ENCODE results near the gene TYW1.
"Not testable (repeated sequence)": the region's sequence is repeated elsewhere in the genome, so short reads cannot be mapped to it uniquely, and the experiment has no call there.

Gene TYW1

DNA sequence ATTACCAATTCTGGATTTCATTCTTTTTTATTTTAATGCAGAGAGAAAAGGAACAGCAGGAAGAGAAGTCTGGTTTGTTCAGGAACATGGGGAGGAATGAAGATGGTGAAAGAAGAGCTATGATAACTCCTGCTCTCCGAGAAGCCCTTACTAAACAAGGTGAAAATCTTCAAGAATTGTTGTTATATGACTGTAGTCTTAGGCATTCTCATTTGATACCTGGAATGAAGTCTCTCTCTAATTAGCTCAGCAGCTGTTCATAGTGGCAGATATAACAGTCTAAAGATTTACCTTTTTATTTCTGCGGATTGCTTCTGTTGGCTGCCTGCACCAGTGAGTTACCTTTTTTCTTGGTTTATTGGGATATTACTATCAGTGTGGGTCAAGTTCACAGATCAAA lies 53.3 kb downstream of the TYW1 start:
- not testable (repeated sequence) for DNase-seq

DNA sequence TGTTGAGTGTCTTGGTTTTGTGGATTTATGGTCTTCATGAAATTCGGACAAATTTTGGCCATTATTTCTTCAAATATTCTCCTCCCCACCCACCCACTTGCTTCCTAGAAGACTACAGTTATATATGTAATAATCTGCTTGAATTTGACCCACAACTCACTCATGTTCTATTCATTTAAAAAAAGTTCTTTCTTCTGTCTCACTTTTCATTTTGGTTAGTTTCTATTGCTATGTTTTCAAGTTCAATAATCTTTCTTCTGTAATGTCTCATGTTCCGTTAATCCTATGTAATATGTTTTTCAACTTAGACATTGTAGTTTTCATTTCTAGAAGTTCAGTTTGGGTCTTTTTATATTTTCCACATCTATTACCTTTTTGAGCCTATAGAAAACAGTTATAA lies 55.5 kb downstream of the TYW1 start:
- not testable (repeated sequence) for DNase-seq

DNA sequence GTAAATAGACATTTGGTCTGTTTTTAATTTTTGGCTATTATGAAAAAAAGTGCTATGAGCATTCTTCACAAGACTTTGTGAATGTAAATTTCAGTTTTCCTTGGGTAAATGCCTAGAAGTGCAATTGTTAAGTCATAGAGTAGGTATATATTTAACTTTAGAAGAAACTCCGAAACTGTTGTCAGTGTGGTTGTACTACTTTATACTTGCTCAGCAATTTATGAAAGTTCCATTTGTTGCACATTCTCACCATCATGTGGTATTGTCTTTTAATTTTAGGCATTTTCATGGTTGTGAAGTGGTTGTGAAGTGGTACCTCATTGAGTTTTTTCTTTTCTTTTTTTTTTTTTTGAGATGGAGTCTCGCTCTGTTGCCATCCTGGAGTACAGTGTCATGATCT lies 60.0 kb downstream of the TYW1 start:
- DNase-seq, result no peak

DNA sequence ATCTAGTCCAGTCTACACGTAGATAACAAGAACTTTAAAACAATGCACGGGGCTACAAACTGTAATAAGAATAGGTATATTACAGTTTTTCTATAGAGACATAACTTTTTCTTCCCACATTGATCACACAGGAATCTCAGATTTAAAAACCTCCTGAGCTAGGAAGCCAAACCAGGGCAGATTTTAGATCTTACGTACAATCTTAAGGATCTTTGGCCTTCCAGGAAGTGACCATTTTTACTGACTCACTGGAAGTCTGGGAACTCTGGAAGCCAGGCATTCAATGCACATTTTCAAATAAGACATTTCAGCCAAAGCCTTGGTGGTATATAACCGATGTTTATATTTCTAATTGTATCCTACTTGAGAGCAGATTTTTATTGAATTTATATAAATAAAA lies 64.7 kb downstream of the TYW1 start:
- not testable (repeated sequence) for DNase-seq

DNA sequence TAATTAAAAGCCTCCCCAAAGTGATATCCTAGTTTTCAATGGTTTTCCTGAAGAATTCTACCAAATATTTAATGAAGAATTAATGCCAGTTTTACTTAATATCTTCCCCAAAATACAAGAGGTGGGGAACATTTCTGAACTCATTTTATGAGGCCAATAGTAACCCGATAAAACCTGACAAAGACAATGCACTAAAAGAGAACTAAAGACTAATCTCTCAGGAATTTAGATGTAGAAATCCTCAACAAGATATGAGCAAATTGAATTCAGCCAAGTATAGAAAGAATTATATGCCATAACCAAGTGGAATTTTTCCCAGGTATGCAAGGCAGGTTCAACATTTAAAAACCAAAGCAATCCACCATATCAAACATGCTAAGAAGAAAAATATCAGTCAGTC lies 66.2 kb downstream of the TYW1 start:
- DNase-seq, result not testable (repeated sequence)

DNA sequence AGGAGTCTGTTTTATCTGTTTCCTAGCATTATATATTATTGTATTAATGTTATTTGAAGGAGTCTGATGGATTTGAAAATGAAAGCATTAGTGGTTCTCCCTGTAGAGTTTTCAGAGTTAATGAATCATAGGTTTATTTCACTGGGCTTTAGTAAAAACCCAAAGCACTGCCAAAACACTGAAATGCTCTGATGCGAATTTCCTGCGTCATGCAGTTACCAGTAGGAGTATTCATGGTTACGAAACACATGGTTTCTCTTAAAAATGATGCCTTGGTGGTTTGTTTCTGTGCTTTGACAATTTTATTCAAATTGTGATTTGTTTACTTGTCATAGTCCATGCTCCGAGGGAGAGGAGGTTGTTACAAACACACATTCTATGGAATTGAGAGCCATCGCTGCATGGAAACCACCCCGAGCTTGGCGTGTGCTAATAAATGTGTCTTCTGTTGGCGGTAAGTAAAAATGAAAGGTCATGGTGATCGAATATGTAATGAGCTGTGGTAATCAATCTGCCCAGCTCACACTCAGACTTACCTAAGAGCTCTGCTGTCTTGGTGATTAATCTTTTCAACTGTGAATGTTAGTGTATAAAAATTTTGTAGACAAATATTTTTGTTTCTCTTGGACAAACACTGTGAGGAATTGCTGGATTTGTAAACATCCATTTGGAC lies 70.5 kb downstream of the TYW1 start:
- DNase-seq, result not testable (repeated sequence)

DNA sequence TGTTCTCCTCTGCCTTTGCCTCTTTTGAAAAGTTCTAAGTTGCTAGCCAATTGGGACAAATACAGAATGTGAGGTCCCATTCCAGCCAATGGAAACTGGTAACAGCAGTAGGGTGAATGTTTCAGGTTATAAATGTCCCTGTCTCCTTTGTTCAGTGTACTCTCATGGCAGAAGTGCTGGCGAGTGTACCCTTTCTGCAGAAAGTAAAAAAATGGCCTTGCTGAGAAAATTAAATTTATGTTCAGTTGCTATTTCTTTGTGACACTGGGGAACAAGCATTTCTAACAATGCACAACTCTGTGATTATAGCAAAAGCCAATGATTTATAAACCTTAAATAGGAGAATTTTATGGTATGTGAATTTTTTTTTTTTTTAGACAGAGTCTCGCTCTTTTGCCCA lies 79.5 kb downstream of the TYW1 start:
- DNase-seq, result not testable (repeated sequence)

DNA sequence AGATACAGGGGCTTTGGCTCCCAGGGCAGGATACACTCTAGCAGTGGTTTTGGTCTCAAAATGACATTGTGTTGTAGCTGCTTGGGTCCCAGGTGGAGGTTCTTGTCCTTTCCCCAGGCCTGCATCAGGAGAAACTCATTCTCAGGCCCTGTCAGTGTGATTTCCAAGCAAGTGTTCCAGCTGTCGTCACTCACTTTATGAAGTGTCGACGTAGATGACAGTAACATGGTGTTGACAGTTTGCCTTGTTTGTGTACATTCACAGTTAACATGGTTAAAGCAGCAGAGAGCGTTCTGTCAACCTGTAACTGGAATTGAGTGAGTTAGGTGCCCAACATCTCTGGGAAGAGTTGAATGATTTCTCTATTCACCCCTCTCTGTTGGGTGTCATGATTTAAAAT lies 86.2 kb downstream of the TYW1 start:
- DNase-seq, result not testable (repeated sequence)

DNA sequence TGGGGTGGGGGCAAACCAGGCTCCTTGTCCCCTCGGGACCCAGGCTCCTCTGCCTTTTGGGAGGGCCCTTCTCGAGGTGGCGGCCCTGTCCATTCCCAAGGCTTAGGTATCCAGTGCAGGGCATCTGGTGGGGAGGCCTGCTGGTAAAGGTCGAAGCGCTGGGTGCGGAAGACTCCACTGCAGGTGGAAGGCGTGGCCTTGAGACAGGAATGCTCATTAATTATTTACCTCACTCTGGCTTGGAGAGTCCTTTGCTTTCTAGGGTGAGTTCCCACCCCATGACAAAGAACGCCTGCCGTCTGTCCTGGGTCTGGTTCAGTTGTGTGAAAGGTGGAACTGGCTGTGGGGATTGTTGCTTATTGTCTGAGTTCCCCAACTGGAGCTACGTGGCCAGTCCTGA lies 92.6 kb downstream of the TYW1 start:
- not testable (repeated sequence) for DNase-seq

DNA sequence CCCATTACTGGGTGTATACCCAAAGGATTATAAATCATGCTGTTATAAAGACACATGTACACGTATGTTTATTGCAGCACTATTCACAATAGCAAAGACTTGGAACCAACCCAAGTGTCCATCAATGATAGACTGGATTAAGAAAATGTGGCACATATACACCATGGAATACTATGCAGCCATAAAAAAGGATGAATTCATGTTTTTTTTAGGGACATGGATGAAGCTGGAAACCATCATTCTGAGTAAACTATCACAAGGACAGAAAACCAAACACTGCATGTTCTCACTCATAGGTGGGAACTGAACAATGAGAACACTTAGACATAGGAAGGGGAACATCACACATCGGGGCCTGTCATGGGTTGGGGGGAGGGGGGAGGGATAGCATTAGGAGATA lies 94.4 kb downstream of the TYW1 start:
- DNase-seq, result not testable (repeated sequence)

DNA sequence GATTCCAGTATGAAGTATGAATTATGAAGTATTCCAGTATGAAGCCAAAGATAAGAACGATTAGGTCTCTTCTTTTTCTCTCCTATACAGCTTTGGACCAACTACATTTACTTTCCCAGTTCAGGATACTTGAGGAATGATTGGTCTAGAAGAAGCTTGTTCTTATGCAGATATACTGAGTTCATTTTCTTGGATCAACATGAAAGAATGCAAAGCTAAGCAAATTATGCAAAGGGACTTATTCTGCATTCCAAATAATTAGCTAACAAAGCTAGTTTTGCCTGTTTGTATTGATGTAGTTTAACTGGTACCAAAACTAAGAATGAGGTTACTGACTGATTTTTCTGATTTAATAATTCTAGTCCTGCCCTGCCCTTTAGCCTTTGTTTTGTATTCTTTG lies 101.4 kb downstream of the TYW1 start:
- not testable (repeated sequence) for DNase-seq

DNA sequence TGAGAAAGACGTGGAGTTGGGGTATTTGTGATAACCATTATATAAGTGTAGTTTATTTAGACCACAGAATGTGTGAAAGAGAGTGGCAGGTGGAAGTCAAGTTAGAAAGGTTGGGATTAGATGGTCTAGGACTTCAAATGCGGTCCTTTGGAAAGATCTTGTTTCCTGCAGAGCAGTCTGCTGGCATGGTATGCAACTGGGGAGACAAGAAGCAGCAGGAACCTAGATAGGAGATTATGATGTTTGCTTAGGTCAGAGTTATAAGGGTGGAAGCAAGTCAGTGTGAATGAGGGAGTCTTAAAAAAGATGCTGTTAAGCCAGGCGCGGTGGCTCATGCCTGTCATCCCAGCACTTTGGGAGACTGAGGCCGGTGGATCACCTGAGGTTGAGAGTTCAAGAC lies 102.8 kb downstream of the TYW1 start:
- DNase-seq, result not testable (repeated sequence)

DNA sequence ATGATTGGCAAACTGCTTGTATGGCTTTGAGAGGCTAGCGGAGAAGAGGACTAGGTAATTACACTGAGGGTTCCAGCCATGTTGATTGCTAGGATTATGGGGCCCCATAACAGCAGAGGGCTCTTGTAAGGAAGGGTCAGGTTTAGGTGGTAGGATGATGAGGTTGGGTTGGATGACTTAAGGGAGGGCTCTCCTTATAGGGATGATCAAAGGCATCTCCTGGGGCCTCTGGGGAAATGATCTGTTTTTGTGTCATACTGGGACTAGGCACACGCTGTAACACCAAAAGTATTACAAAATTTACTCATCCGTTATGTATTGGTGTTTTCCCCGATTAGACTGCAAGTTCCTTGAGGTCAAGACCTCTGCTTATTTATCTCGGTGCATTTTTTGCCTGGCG lies 103.4 kb downstream of the TYW1 start:
- not testable (repeated sequence) for DNase-seq

DNA sequence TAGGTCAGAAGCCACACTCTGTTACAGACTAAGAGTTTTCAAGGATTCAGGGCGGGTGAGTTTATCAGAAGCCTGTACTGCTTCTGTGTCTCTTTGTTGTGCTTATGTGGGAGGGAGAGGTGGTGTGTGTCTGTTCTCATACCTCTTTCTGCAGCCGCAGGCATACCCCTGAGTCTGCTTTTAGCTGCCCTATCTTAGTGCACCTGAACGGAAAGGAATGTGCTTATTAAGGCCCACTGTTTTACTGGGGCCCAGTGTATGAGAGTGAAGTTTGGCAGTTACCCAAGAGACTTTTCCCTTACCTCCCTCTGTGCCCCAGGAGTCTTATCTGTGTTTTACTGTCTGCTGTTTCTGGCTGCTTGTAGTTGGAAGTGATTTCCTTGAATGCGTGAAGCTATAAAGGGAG lies 104.3 kb downstream of the TYW1 start:
- no peak for DNase-seq

DNA sequence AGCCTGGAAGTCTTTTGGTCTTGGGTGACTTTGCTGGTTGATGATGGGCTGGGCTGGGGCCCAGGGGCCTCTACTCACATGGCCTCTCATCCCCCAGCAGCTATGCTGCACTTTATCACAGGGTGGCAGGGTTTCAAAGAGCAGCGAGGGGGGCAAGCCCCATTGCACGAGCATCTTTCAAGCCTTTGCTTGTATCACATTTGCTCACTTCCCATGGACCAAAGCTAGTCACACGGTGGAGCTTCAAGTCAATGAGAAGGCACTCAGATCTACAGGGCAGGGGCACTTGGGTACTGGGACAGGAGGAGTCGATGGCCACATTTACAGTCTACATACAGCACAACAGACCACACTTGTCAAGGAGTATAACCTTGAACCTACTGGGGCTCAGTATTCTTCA lies 108.3 kb downstream of the TYW1 start:
- not testable (repeated sequence) for DNase-seq

DNA sequence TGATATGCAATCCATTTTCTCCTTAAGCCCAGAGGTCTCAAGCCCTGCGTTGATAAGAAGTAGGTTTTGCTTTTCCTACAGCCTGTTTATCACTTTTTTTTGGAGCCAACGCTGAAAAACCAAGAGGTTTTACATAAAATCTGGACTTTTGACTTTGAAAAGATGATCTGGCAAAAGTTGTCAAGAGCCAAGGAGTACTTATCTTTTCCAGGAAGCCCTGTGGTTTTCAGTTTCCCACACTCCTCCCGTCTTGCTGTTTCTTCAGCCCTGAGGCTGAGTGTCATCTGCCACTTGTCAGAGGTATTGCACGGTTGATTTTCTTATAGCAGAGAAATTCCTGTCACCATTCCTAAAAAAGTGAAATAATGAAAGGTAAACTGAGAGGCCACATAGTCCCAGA lies 108.7 kb downstream of the TYW1 start:
- DNase-seq, result peak; percentile 9 to 56

DNA sequence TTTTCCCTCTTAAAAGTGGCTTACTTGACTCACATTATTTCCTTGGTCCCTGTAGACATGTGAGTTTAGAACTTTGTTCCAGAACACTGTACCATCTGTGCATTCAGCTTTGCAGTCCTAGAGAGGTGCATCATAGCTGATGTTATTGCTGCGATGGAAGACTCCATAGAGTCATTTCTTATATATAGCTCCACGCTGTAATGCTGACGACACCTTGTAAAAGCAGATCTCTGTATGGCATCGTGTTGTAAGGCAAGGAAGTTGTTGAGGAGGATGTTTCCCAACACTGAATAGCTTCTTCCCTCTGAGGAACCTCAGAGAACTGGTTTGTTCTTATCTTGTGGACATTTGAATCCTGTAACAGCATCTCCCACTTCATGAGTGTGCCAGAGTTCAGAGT lies 109.6 kb downstream of the TYW1 start:
- DNase-seq, result peak in 1 of 2 experiments; percentile 34

DNA sequence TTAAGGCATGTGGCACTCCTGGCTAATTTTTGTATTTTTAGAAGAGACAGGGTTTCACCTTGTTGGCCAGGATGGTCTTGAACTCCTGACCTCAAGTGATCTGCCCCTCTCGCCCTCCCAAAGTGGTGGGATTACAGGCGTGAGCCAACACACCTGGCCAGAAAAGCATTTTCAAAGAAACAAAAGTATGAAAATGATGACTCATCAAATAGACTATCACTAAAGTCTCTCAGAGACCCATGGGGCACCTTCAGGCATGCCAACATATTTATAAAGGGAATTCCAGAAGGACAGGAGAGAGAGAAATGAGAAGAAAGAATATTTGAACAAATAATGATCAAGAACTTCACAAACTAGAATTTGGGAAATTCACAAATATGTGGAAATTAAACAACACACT lies 114.7 kb downstream of the TYW1 start:
- DNase-seq, result not testable (repeated sequence)

DNA sequence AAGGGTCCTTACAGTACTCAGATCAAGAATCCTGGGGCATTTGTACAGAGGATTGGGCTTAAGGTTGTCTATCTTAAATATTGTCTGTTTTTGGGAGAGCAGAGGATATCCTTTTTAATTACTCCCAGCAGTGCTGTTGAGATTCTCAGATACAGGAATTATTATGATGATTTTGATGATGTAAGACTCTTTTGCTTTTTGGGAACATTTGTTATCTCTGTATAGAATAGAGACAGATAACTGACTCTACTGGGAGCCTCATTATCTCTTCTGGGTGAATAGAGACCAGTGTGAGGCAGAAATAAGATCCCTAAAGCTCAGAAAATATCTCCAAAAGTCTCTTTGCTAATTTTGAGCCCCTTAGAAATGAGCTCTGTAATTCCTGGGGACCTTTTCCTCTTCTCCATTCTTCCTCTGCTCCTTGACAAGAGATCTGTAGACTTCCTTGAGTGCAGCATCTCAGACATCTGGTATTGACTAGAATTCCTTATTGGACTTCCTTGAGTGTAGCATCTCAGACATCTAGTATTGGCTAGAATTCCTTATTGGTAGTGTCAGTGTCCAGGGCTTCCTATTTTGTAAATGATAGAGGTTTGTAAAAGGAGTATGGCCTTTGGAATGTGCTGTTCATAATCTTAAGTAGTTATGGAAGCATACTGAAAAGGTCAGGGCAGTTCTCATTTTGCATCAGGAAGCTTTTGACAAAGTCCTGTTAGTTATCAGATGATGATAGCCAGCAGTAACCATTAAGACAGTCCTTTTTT lies 118.0 kb downstream of the TYW1 start:
- not testable (repeated sequence) for DNase-seq

DNA sequence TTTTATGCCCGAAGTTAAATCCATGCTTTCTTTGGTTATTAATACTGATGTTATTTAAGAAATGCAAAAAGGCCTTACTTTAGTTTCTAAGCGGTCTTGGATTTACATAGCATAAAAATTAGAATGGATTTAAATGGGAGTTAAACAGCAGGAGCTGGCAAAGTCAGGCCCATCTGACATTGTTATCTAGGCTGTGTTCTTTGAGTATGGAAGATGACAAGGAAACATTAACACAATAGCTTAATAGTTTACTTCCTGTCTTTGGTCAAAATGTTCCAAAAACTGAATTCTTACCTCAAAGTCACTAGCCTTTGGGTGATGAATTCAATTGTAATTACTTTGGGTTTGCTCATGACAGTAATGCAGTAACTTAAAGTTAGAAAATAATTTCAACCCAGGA lies 123.9 kb downstream of the TYW1 start:
- DNase-seq, result not testable (repeated sequence)

DNA sequence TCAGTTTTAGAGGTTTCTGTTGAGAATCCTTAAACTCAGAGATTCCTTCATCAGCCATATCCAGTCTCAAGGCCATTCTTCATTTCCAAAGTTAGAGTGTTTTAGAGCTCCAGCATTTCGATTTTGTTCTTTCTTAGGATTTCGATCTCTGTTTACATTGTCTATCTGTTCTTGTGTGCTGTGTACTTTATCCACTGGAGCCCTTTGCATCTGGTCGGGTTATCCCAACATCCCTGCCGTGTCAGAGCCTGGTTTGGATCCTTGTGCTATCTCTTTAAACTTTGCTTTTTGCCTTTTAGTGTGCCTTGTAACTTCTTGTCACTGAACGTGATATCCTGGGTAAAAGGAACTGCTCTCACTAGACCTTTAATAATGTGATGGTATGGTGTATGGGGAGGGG lies 131.6 kb downstream of the TYW1 start:
- DNase-seq, result not testable (repeated sequence)

DNA sequence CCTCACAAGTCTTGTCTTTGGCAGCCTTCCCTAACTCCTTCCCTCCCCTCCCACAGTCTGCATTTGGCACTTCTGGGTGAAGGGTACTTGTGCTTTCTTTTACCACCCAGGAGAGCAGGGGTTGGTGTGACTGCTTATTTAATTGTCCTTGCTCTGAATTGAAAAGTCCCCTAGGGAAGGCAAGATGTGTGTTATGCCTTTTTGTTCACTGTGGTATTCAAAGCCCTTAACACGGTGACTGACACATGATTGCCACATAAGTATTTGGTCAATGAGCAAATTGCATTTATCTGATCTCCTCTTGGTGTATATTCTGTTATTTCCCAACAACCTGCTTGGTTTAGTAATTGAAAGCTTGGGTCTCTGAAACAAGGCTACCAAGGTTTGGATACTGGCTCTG lies 134.1 kb downstream of the TYW1 start:
- DNase-seq, result not testable (repeated sequence)

DNA sequence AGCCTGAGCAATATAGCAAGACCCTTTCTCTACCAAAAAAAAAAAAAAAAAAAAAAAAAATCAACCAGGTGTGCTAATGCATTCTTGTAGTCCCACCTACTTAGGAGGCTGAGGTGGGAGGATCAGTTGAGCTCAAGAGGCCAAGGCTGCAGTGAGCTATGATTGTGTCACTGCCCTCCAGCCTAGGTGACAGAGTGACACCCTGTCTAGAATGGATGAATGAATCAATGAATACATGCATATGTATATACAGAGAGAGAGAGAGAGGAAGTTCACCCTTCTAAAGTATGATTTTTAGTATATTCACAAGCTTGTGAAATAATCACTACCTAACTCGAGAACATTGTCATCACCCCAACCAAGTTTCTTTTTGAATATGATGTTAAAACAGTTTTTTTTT lies 138.3 kb downstream of the TYW1 start:
- DNase-seq, result not testable (repeated sequence)
